WTC11 (cell line): ENCODE measurements around the gene SUGT1. TPM values are rescaled to one million over a fixed set of nuclear protein-coding genes. Genes with fewer than 3 reads are reported as not detected.

Experiments
- ATAC-seq: fragments of 200-7000 bp; cut with Tn5 transposase; 2 replicates; pipeline ENCODE4 v1.10.0; 2021; ENCODE audit warnings: mild to moderate bottlenecking, moderate library complexity
- CTCF ChIA-PET: fragments of 300-600 bp; sonication (Branson Sonifier 250); formaldehyde crosslinking; loops from one replicate; lab custom pipeline; 2021; ENCODE audit warnings: antibody characterized with exemption; lab: Charles Lee
- POLR2A ChIA-PET: fragments of 350-600 bp; sonication (Branson Sonifier 250); formaldehyde crosslinking; loops from one replicate; lab custom pipeline; 2021; ENCODE audit warnings: antibody characterized with exemption; lab: Charles Lee
- DNase-seq: peaks from one replicate; pipeline ENCODE4 v3.0.0; 2021; ENCODE audit warnings: low spot score
- H3K27ac Mint-ChIP-seq: 2 replicates; pipeline ENCODE4 v1.8.0; 2021; ENCODE audit warnings: mixed read lengths
- H3K27me3 Mint-ChIP-seq: 2 replicates; pipeline ENCODE4 v1.8.0; 2021; ENCODE audit warnings: low read depth, mild to moderate bottlenecking, moderate library complexity, mixed read lengths
- H3K36me3 Mint-ChIP-seq: 2 replicates; pipeline ENCODE4 v1.8.0; 2021; ENCODE audit warnings: mixed read lengths
- H3K4me1 Mint-ChIP-seq: 2 replicates; pipeline ENCODE4 v1.8.0; 2022; ENCODE audit warnings: mixed read lengths
- H3K4me3 Mint-ChIP-seq: 2 replicates; pipeline ENCODE4 v1.8.0; 2021; ENCODE audit warnings: mild to moderate bottlenecking, moderate library complexity, mixed read lengths
- H3K9me3 Mint-ChIP-seq: 2 replicates; pipeline ENCODE4 v1.8.0; 2021; ENCODE audit warnings: mixed read lengths
- AFF4 ChIP-seq: sonication (generic); formaldehyde crosslinking; IDR thresholded peaks from 2 replicates; pipeline ENCODE4 v1.8.1; 2023; ENCODE audit warnings: mild to moderate bottlenecking, missing genetic modification reagents, borderline replicate concordance
- AR ChIP-seq: fragments of 250-450 bp; sonication (Bioruptor Pico); IDR thresholded peaks from 2 replicates; pipeline ENCODE4 v1.9.0; 2021; ENCODE audit warnings: mild to moderate bottlenecking
- ATF3 ChIP-seq: sonication (generic); formaldehyde crosslinking; conservative IDR thresholded peaks from 2 replicates; pipeline ENCODE4 v1.8.1; 2022; ENCODE audit warnings: mild to moderate bottlenecking, missing genetic modification reagents
- CDX4 ChIP-seq: fragments of 250-450 bp; sonication (Bioruptor Pico); IDR thresholded peaks from 2 replicates; pipeline ENCODE4 v1.9.0; 2021; ENCODE audit warnings: moderate library complexity, mild to moderate bottlenecking, inconsistent platforms, borderline replicate concordance
- E2F1 ChIP-seq: sonication (generic); formaldehyde crosslinking; IDR thresholded peaks from 2 replicates; pipeline ENCODE4 v1.8.0; 2022; ENCODE audit warnings: mild to moderate bottlenecking, missing genetic modification reagents
- EMX1 ChIP-seq: fragments of 250-450 bp; sonication (Bioruptor Pico); IDR thresholded peaks from 2 replicates; pipeline ENCODE4 v1.8.0; 2021; ENCODE audit warnings: mild to moderate bottlenecking
- ETV6 ChIP-seq: sonication (generic); formaldehyde crosslinking; IDR thresholded peaks from 2 replicates; pipeline ENCODE4 v1.8.1; 2022; ENCODE audit warnings: mild to moderate bottlenecking, missing genetic modification reagents
- MXD4 ChIP-seq: fragments of 250-450 bp; sonication (Bioruptor Pico); IDR thresholded peaks from 2 replicates; pipeline ENCODE4 v1.8.0; 2021; ENCODE audit warnings: mild to moderate bottlenecking, moderate library complexity, borderline replicate concordance
- NFATC4 ChIP-seq: fragments of 250-450 bp; sonication (Bioruptor Pico); IDR thresholded peaks from 2 replicates; pipeline ENCODE4 v1.9.0; 2021; ENCODE audit warnings: mild to moderate bottlenecking
- NFE2L1 ChIP-seq: sonication (generic); formaldehyde crosslinking; IDR thresholded peaks from 2 replicates; pipeline ENCODE4 v1.8.1; 2023; ENCODE audit warnings: missing genetic modification reagents
- NR1H2 ChIP-seq: sonication (generic); formaldehyde crosslinking; IDR thresholded peaks from 2 replicates; pipeline ENCODE4 v1.9.0; 2021; ENCODE audit warnings: mild to moderate bottlenecking, moderate library complexity, missing genetic modification reagents
- NR2C2 ChIP-seq: sonication (generic); formaldehyde crosslinking; IDR thresholded peaks from 2 replicates; pipeline ENCODE4 v1.8.0; 2022; ENCODE audit warnings: mild to moderate bottlenecking, missing genetic modification reagents
- PRDM15 ChIP-seq: sonication (generic); formaldehyde crosslinking; IDR thresholded peaks from 2 replicates; pipeline ENCODE4 v1.8.0; 2022; ENCODE audit warnings: missing genetic modification reagents
- RELA ChIP-seq: sonication (generic); formaldehyde crosslinking; IDR thresholded peaks from 2 replicates; pipeline ENCODE4 v1.8.1; 2022; ENCODE audit warnings: missing genetic modification reagents, mild to moderate bottlenecking, borderline replicate concordance
- SP1 ChIP-seq: sonication (generic); formaldehyde crosslinking; conservative IDR thresholded peaks from 2 replicates; pipeline ENCODE4 v1.8.1; 2022; ENCODE audit warnings: missing genetic modification reagents
- TCF7 ChIP-seq: sonication (generic); formaldehyde crosslinking; IDR thresholded peaks from 2 replicates; pipeline ENCODE4 v1.8.0; 2022; ENCODE audit warnings: mild to moderate bottlenecking, low read depth, missing genetic modification reagents, moderate library complexity
- TP53 ChIP-seq: sonication (generic); formaldehyde crosslinking; IDR thresholded peaks from 2 replicates; pipeline ENCODE4 v1.8.1; 2023; ENCODE audit warnings: mild to moderate bottlenecking, missing genetic modification reagents
- USF1 ChIP-seq: sonication (generic); formaldehyde crosslinking; IDR thresholded peaks from 2 replicates; pipeline ENCODE4 v1.8.0; 2022; ENCODE audit warnings: mild to moderate bottlenecking, missing genetic modification reagents
- USF2 ChIP-seq: sonication (generic); formaldehyde crosslinking; IDR thresholded peaks from 2 replicates; pipeline ENCODE4 v1.8.1; 2023; ENCODE audit warnings: mild to moderate bottlenecking, missing genetic modification reagents, moderate library complexity
- ZNF138 ChIP-seq: sonication (generic); formaldehyde crosslinking; conservative IDR thresholded peaks from 2 replicates; pipeline ENCODE4 v1.8.1; 2022; ENCODE audit warnings: mild to moderate bottlenecking, moderate library complexity, missing genetic modification reagents
- ZNF219 ChIP-seq: sonication (generic); formaldehyde crosslinking; IDR thresholded peaks from 2 replicates; pipeline ENCODE4 v1.8.0; 2023; ENCODE audit warnings: missing genetic modification reagents, mild to moderate bottlenecking, borderline replicate concordance
- ZNF317 ChIP-seq: sonication (generic); formaldehyde crosslinking; IDR thresholded peaks from 2 replicates; pipeline ENCODE4 v1.8.1; 2023; ENCODE audit warnings: low read depth, mild to moderate bottlenecking, moderate library complexity, missing genetic modification reagents, borderline replicate concordance
- ZNF423 ChIP-seq: fragments of 250-450 bp; sonication (Bioruptor Pico); IDR thresholded peaks from 2 replicates; pipeline ENCODE4 v2.1.2; 2022; ENCODE audit warnings: mild to moderate bottlenecking, moderate library complexity
- ZNF671 ChIP-seq: fragments of 250-450 bp; sonication (Bioruptor Pico); IDR thresholded peaks from 2 replicates; pipeline ENCODE4 v1.8.0; 2021; ENCODE audit warnings: mild to moderate bottlenecking
- total RNA-seq: library from RNA; stranded (reverse); gene quantifications from 3 replicates; pipeline ENCODE4 v1.2.3, GENCODE V29; 2021

The SUGT1 gene
- total RNA-seq, 1 experiment from 2014 or later = 76.3 TPM

GRCh38 chr13:52659340-52659739 lies 6.7 kb downstream of the SUGT1 start (continued):
- TF ChIP-seq TCF7 (CRISPR knock-in tag) (no peak), ZNF219 (CRISPR knock-in tag) (no peak), ZNF671 (CRISPR knock-in tag) (no peak), ATF3 (CRISPR knock-in tag) (no peak), NR2C2 (CRISPR knock-in tag) (no peak), USF2 (no peak)
- TF ChIP-seq, all 79 proteins: peak for 0

- peaks cover 76% of the 10 kb centered on the region for H3K36me3 Mint-ChIP-seq
- ChIA-PET CTCF (interaction anchor here (1.6 to 3.2 kb wide), 7 partner anchors 11 to 534 kb away, joined by 4 to 65 read pairs (median 14); partner anchors contain the start of gene SUGT1), POLR2A (interaction anchor here (1.3 kb wide), 1 partner anchor 144 kb away, joined by 5 read pairs; no protein-coding TSS in a partner anchor)
- H3K4me1 Mint-ChIP-seq = peaks cover 2% of the 10 kb centered on the region; the same call in 1 of the 2 replicates
- H3K27me3 Mint-ChIP-seq = no peaks in the 10 kb centered on the region
- DNase-seq (no peak), ATAC-seq (no peak)
- no peak overlapping the region; the same call in 1 of the 2 replicates for H3K27ac Mint-ChIP-seq
- TF ChIP-seq RELA (no peak), ETV6 (CRISPR knock-in tag) (no peak), MXD4 (CRISPR knock-in tag) (no peak), EMX1 (CRISPR knock-in tag) (no peak), E2F1 (CRISPR knock-in tag) (no peak), USF1 (CRISPR knock-in tag) (no peak), NR1H2 (CRISPR knock-in tag) (no peak), NFE2L1 (CRISPR knock-in tag) (no peak), AFF4 (no peak), NFATC4 (CRISPR knock-in tag) (no peak), ZNF138 (CRISPR knock-in tag) (no peak), AR (CRISPR knock-in tag) (no peak), SP1 (CRISPR knock-in tag) (no peak), ZNF317 (CRISPR knock-in tag) (no peak), PRDM15 (CRISPR knock-in tag) (no peak), TP53 (no peak), ZNF423 (CRISPR knock-in tag) (no peak), CDX4 (CRISPR knock-in tag) (no peak)
- no peaks in the 10 kb centered on the region for H3K9me3 Mint-ChIP-seq
- no peak overlapping the region for H3K4me3 Mint-ChIP-seq
Measured at GRCh38 chr13:52664272-52664671, 11.6 kb downstream of the SUGT1 start.
